OCI-LY1 (cell line): ENCODE results near the gene EPX.

Source experiments
- EZH2 ChIP-seq: fragments of 200-600 bp; sonication (generic), shearing (Covaris generic); IDR thresholded peaks from 2 replicates; pipeline ENCODE4 v1.8.0; 2017; ENCODE audit warnings: borderline replicate concordance, mixed run types, mild to moderate bottlenecking, antibody characterized with exemption, low read length, moderate library complexity, mixed read lengths
- TF ChIP-seq, protein P1 (sequence below): fragments of 200-600 bp; sonication (generic), shearing (Covaris generic); IDR thresholded peaks from 2 replicates; pipeline ENCODE4 v1.5.1; 2017; ENCODE audit warnings: mild to moderate bottlenecking, antibody characterized with exemption, low read length, moderate library complexity, mixed read lengths

DNA sequence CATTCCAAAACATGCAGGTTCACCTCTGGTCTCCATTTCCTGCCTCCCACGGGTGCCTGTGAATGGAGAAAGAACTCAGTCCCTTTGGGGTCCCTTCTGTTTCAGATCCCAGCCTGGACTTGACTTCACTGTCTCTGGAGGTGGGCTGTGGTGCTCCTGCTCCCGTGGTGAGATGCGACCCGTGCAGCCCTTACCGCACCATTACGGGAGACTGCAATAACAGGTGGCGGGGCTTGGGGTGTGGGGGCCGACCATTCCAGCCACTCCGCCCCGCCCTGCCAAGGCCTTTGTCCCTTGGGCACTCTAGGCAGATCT is 56.4 kb downstream of the EPX start:
- no peak for TF ChIP-seq EZH2
- TF ChIP-seq, protein P1, sequence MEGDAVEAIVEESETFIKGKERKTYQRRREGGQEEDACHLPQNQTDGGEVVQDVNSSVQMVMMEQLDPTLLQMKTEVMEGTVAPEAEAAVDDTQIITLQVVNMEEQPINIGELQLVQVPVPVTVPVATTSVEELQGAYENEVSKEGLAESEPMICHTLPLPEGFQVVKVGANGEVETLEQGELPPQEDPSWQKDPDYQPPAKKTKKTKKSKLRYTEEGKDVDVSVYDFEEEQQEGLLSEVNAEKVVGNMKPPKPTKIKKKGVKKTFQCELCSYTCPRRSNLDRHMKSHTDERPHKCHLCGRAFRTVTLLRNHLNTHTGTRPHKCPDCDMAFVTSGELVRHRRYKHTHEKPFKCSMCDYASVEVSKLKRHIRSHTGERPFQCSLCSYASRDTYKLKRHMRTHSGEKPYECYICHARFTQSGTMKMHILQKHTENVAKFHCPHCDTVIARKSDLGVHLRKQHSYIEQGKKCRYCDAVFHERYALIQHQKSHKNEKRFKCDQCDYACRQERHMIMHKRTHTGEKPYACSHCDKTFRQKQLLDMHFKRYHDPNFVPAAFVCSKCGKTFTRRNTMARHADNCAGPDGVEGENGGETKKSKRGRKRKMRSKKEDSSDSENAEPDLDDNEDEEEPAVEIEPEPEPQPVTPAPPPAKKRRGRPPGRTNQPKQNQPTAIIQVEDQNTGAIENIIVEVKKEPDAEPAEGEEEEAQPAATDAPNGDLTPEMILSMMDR, result no peak
